HCEC 1CT (cell line): Measurements from ENCODE around the gene ERC2.

ENCODE experiments used
- DNase-seq: peaks from one replicate; pipeline ENCODE4 v3.0.0-alpha.2; 2017

The ERC2 gene

GRCh38 chr3:56233742-56234141, 234.5 kb downstream of the ERC2 start:
- no peak for DNase-seq

- no peak for DNase-seq
Measured at GRCh38 chr3:56229311-56229710, 239.0 kb downstream of the ERC2 start.

GRCh38 chr3:56222866-56223265, 245.4 kb downstream of the ERC2 start:
- DNase-seq, result no peak

GRCh38 chr3:56219894-56220805, 248.1 kb downstream of the ERC2 start:
- DNase-seq, result no peak

- no peak for DNase-seq
Measured at GRCh38 chr3:56209982-56210751, 258.1 kb downstream of the ERC2 start.

GRCh38 chr3:56207922-56208321, 260.3 kb downstream of the ERC2 start:
- no peak for DNase-seq

- no peak for DNase-seq
Measured at GRCh38 chr3:56205406-56205805, 262.9 kb downstream of the ERC2 start.

- no peak for DNase-seq
Measured at GRCh38 chr3:56202997-56203396, 265.3 kb downstream of the ERC2 start.

- DNase-seq, result no peak
Measured at GRCh38 chr3:56201407-56201806, 266.9 kb downstream of the ERC2 start.

GRCh38 chr3:56200251-56200650, 268.0 kb downstream of the ERC2 start:
- DNase-seq, result no peak

- no peak for DNase-seq
Measured at GRCh38 chr3:56197991-56198390, 270.3 kb downstream of the ERC2 start.

- DNase-seq, result no peak
Measured at GRCh38 chr3:56197259-56197965, 270.9 kb downstream of the ERC2 start.

- DNase-seq, result no peak
Measured at GRCh38 chr3:56196700-56197099, 271.6 kb downstream of the ERC2 start.

- no peak for DNase-seq
Measured at GRCh38 chr3:56193519-56193918, 274.7 kb downstream of the ERC2 start.

- DNase-seq, result no peak
Measured at GRCh38 chr3:56192001-56192400, 276.3 kb downstream of the ERC2 start.

GRCh38 chr3:56190771-56191305, 277.4 kb downstream of the ERC2 start:
- no peak for DNase-seq

GRCh38 chr3:56190130-56190529, 278.1 kb downstream of the ERC2 start:
- no peak for DNase-seq

- no peak for DNase-seq
Measured at GRCh38 chr3:56189536-56189935, 278.7 kb downstream of the ERC2 start.

- DNase-seq, result no peak
Measured at GRCh38 chr3:56188201-56188600, 280.1 kb downstream of the ERC2 start.

- DNase-seq, result no peak
Measured at GRCh38 chr3:56187051-56187450, 281.2 kb downstream of the ERC2 start.

- DNase-seq, result no peak
Measured at GRCh38 chr3:56185827-56186226, 282.4 kb downstream of the ERC2 start.

- DNase-seq, result no peak
Measured at GRCh38 chr3:56183529-56183928, 284.7 kb downstream of the ERC2 start.

- no peak for DNase-seq
Measured at GRCh38 chr3:56180433-56180832, 287.8 kb downstream of the ERC2 start.
